ENCODE measurements around the gene PEMT. TPM values are rescaled to one million over a fixed set of nuclear protein-coding genes. Genes with fewer than 3 reads are reported as not detected.

The PEMT gene
- total and polyA plus RNA-seq, 2 donors (not counting 1 experiment from before 2014, with no cell fraction given), result 10.7 to 20.3 TPM

DNA sequence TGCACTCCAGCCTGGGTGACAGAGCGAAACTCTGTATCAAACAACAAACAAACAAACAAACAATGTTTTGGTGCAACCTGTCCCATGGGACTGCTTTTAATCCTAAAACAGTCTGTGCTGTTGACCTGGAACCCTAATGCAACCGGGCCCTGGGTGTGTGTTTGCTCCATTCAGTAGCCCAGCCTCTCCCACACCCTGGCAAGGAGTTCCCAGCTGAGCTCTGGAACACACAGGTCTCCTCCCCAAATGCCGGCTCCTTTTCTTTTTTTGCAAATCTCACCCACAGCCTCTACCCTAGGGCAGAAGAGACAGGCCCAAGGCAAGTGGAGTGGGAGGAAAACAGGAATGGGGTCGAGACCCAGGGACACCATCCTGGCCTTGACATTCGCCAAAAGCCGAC is 65.6 kb downstream of the PEMT start:
- no peaks in the 10 kb centered on the region for H4K20me1 ChIP-seq (ENCODE audit: control insufficient read depth, insufficient read depth, low read length, poor library complexity, severe bottlenecking)
- H2AFZ ChIP-seq (ENCODE audit: insufficient read depth, low read depth, low read length, poor library complexity, severe bottlenecking), result no peak overlapping the region
- DNase-seq (no peak), ATAC-seq (ENCODE audit: low read depth) (no peak)
- no peaks in the 10 kb centered on the region for H3K27me3 ChIP-seq (replicated peaks in 1 of 4; ENCODE audit: control extremely low read depth in 1 of 4, control insufficient read depth in 3 of 4, insufficient read depth in 4 of 4, low read length in 3 of 4)
- no peaks in the 10 kb centered on the region for H3K27me3 Mint-ChIP-seq
- intact Hi-C loops (cut with micrococcal nuclease), result no loop called here
- WGBS (ENCODE audit: insufficient coverage), result 91% methylated on average over 5 of the region's 6 CpGs
- CTCF ChIA-PET, result no interaction called here
- no peak for TF ChIP-seq EZH2 (IDR thresholded peaks at IDR 0.05; ENCODE audit: borderline replicate concordance, insufficient read depth, low read depth, low read length, poor library complexity, severe bottlenecking)
- TF ChIP-seq, protein P1, sequence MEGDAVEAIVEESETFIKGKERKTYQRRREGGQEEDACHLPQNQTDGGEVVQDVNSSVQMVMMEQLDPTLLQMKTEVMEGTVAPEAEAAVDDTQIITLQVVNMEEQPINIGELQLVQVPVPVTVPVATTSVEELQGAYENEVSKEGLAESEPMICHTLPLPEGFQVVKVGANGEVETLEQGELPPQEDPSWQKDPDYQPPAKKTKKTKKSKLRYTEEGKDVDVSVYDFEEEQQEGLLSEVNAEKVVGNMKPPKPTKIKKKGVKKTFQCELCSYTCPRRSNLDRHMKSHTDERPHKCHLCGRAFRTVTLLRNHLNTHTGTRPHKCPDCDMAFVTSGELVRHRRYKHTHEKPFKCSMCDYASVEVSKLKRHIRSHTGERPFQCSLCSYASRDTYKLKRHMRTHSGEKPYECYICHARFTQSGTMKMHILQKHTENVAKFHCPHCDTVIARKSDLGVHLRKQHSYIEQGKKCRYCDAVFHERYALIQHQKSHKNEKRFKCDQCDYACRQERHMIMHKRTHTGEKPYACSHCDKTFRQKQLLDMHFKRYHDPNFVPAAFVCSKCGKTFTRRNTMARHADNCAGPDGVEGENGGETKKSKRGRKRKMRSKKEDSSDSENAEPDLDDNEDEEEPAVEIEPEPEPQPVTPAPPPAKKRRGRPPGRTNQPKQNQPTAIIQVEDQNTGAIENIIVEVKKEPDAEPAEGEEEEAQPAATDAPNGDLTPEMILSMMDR (IDR thresholded peaks at IDR 0.05), result no peak
- H3K4me3 ChIP-seq (ENCODE audit: control extremely low read depth in 1 of 5, extremely low read depth in 1 of 5, insufficient read depth in 1 of 5, low read depth in 2 of 5, low read length in 4 of 5), result no peak overlapping the region
- no peaks in the 10 kb centered on the region for H3K4me1 Mint-ChIP-seq
- no peaks in the 10 kb centered on the region for H3K4me1 ChIP-seq (ENCODE audit: control insufficient read depth in 2 of 2, insufficient read depth in 2 of 2, low read length in 2 of 2)
- H3K9me3 ChIP-seq (ENCODE audit: control extremely low read depth in 1 of 3, control insufficient read depth in 2 of 3, insufficient read depth in 1 of 3, low read length in 2 of 3), result no peaks in the 10 kb centered on the region
- H3K27ac Mint-ChIP-seq, result no peak overlapping the region
- peaks cover 0 to 3% of the 10 kb centered on the region in 2 experiments for H3K36me3 ChIP-seq (replicated peaks in 1 of 2; ENCODE audit: control extremely low read depth in 1 of 2, control insufficient read depth in 1 of 2, extremely low read depth in 1 of 2, insufficient read depth in 2 of 2, low read length in 1 of 2)
- no peak overlapping the region for H3K4me3 Mint-ChIP-seq
- H3K9me3 Mint-ChIP-seq (ENCODE audit: insufficient read depth), result no peaks in the 10 kb centered on the region
- no peak overlapping the region for H3K27ac ChIP-seq (ENCODE audit: low read length in 2 of 2)
- H3K9ac ChIP-seq (ENCODE audit: low read length), result no peak overlapping the region
- POLR2A ChIA-PET, result no interaction called here
- H3K79me2 ChIP-seq (ENCODE audit: control insufficient read depth, insufficient read depth, low read length), result peaks cover 7% of the 10 kb centered on the region
- no peak overlapping the region for H3K4me2 ChIP-seq (replicated peaks; ENCODE audit: low read depth, low read length, poor library complexity, severe bottlenecking)

DNA sequence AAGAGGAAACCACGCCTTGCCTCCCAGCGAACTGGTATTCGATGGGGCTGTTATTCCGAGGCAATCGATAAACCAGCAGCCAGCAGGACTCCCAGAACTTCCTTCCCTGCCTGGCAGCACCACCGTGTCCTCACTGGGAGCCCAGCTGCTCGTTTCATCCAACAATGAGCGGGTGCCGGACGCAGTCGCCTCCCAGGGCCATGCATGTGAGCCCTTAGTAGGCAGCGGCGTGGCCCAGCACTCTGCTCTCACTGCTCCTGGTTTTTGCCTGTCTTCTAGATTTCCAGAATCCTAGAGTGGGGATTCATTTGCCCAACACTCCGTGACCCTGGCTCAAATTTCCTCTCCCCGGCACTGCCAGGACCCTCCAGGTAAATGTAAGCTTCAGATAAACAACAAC is 66.2 kb downstream of the PEMT start:
- Histone ChIP-seq H3K36me3 (replicated peaks in 1 of 2; ENCODE audit: control extremely low read depth in 1 of 2, control insufficient read depth in 1 of 2, extremely low read depth in 1 of 2, insufficient read depth in 2 of 2, low read length in 1 of 2) (peaks cover 0 to 3% of the 10 kb centered on the region in 2 experiments), H4K20me1 (ENCODE audit: control insufficient read depth, insufficient read depth, low read length, poor library complexity, severe bottlenecking) (no peaks in the 10 kb centered on the region), H3K27me3 (replicated peaks in 1 of 4; ENCODE audit: control extremely low read depth in 1 of 4, control insufficient read depth in 3 of 4, insufficient read depth in 4 of 4, low read length in 3 of 4) (no peaks in the 10 kb centered on the region), H3K79me2 (ENCODE audit: control insufficient read depth, insufficient read depth, low read length) (peaks cover 7% of the 10 kb centered on the region), H2AFZ (ENCODE audit: insufficient read depth, low read depth, low read length, poor library complexity, severe bottlenecking) (no peak overlapping the region), H3K4me1 (ENCODE audit: control insufficient read depth in 2 of 2, insufficient read depth in 2 of 2, low read length in 2 of 2) (no peaks in the 10 kb centered on the region), H3K4me2 (replicated peaks; ENCODE audit: low read depth, low read length, poor library complexity, severe bottlenecking) (no peak overlapping the region), H3K27ac (ENCODE audit: low read length in 2 of 2) (no peak overlapping the region), H3K9ac (ENCODE audit: low read length) (no peak overlapping the region), H3K9me3 (ENCODE audit: control extremely low read depth in 1 of 3, control insufficient read depth in 2 of 3, insufficient read depth in 1 of 3, low read length in 2 of 3) (no peaks in the 10 kb centered on the region), H3K4me3 (ENCODE audit: control extremely low read depth in 1 of 5, extremely low read depth in 1 of 5, insufficient read depth in 1 of 5, low read depth in 2 of 5, low read length in 4 of 5) (no peak overlapping the region)
- ATAC-seq (ENCODE audit: low read depth) (no peak), DNase-seq (no peak)
- Mint-ChIP-seq H3K9me3 (ENCODE audit: insufficient read depth) (no peaks in the 10 kb centered on the region), H3K27ac (no peak overlapping the region), H3K4me3 (no peak overlapping the region), H3K27me3 (no peaks in the 10 kb centered on the region), H3K4me1 (no peaks in the 10 kb centered on the region)
- TF ChIP-seq, protein P1 (IDR thresholded peaks at IDR 0.05), result no peak
- TF ChIP-seq EZH2 (IDR thresholded peaks at IDR 0.05; ENCODE audit: borderline replicate concordance, insufficient read depth, low read depth, low read length, poor library complexity, severe bottlenecking), result no peak
- intact Hi-C loops (cut with micrococcal nuclease), result no loop called here
- POLR2A ChIA-PET, result no interaction called here
- WGBS (ENCODE audit: insufficient coverage), result 85% methylated on average over 14 of the region's 15 CpGs
- CTCF ChIA-PET, result no interaction called here
